ENCODE results near the gene ATP6V0A4. TPM values are rescaled to one million over a fixed set of nuclear protein-coding genes. Genes with fewer than 3 reads are reported as not detected.

Gene ATP6V0A4
- total RNA-seq, 1 experiment from 2014 or later, result 7.7 TPM

GRCh38 chr7:138750473-138750872, 47.5 kb downstream of the ATP6V0A4 start:
- CTCF ChIA-PET, result no interaction called here
- BruUV-seq (replicated peaks), result no TSS peak

DNA sequence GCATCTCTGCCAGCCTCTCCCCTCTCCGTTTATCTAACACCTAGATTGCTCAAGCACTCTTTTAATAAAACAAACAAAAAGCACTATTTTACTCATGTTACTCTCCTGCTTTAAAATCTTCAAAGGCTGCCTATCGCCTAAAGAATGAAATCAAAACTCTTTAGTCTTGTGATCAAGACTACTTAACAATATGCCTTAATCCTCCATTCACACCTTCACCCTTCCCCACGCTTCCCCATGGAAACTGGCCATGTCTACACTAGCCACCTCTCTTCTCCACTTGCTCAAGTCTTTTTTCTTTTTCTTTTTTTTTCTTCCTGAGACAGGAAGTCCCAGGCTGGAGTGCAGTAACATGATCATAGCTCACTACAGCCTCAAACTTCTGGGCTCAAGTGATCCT, 48.0 kb downstream of the ATP6V0A4 start:
- Mint-ChIP-seq H3K4me1 (ENCODE audit: low read depth, unreplicated experiment) (peaks cover 36% of the 10 kb centered on the region), H3K27ac (ENCODE audit: unreplicated experiment) (no peak overlapping the region), H3K4me3 (ENCODE audit: low read depth, unreplicated experiment) (no peak overlapping the region), H3K9me3 (ENCODE audit: low read depth, unreplicated experiment) (no peaks in the 10 kb centered on the region), H3K36me3 (ENCODE audit: insufficient read depth, unreplicated experiment) (peaks cover 6% of the 10 kb centered on the region), H3K27me3 (ENCODE audit: unreplicated experiment) (no peaks in the 10 kb centered on the region)
- CTCF ChIA-PET, result no interaction called here
- intact Hi-C loops (cut with micrococcal nuclease; ENCODE audit: unreplicated experiment), result no loop called here
- TF ChIP-seq, protein P1, sequence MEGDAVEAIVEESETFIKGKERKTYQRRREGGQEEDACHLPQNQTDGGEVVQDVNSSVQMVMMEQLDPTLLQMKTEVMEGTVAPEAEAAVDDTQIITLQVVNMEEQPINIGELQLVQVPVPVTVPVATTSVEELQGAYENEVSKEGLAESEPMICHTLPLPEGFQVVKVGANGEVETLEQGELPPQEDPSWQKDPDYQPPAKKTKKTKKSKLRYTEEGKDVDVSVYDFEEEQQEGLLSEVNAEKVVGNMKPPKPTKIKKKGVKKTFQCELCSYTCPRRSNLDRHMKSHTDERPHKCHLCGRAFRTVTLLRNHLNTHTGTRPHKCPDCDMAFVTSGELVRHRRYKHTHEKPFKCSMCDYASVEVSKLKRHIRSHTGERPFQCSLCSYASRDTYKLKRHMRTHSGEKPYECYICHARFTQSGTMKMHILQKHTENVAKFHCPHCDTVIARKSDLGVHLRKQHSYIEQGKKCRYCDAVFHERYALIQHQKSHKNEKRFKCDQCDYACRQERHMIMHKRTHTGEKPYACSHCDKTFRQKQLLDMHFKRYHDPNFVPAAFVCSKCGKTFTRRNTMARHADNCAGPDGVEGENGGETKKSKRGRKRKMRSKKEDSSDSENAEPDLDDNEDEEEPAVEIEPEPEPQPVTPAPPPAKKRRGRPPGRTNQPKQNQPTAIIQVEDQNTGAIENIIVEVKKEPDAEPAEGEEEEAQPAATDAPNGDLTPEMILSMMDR (IDR thresholded peaks at IDR 0.05; ENCODE audit: unreplicated experiment), result no peak
- DNase-seq, result no peak
- BruUV-seq (replicated peaks), result no TSS peak

More at GRCh38 chr7:138750473-138750872, 47.5 kb downstream of the ATP6V0A4 start:
- H3K4me3 Mint-ChIP-seq (ENCODE audit: low read depth, unreplicated experiment), result no peak overlapping the region
- TF ChIP-seq, protein P1 (IDR thresholded peaks at IDR 0.05; ENCODE audit: unreplicated experiment), result no peak
- peaks cover 12% of the 10 kb centered on the region for H3K36me3 Mint-ChIP-seq (ENCODE audit: insufficient read depth, unreplicated experiment)
- no peaks in the 10 kb centered on the region for H3K27me3 Mint-ChIP-seq (ENCODE audit: unreplicated experiment)
- intact Hi-C loops (cut with micrococcal nuclease; ENCODE audit: unreplicated experiment), result no loop called here
- peaks cover 41% of the 10 kb centered on the region for H3K4me1 Mint-ChIP-seq (ENCODE audit: low read depth, unreplicated experiment)
- no peaks in the 10 kb centered on the region for H3K9me3 Mint-ChIP-seq (ENCODE audit: low read depth, unreplicated experiment)
- no peak overlapping the region for H3K27ac Mint-ChIP-seq (ENCODE audit: unreplicated experiment)
- DNase-seq, result no peak

DNA sequence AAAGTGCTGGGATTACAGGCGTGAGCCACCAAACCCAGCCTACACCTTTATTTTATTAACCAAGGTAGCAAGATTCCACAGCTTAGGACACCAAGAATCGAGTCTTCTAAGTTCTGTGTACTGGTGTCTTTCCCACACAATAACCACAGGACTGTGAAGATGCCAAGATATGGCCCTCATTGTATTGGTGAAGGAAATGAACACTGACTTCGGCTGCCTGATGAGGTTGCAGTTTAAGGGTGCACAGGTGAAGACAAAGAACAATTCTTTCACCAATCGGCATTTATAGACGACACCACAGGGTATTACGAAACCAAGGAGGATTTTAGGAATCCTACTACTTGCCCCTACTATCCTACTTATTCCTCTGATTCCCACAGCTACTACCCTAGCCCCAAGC, 49.3 kb downstream of the ATP6V0A4 start:
- Mint-ChIP-seq H3K4me1 (ENCODE audit: low read depth, unreplicated experiment) (peaks cover 32% of the 10 kb centered on the region), H3K4me3 (ENCODE audit: low read depth, unreplicated experiment) (no peak overlapping the region), H3K27me3 (ENCODE audit: unreplicated experiment) (no peaks in the 10 kb centered on the region), H3K27ac (ENCODE audit: unreplicated experiment) (no peak overlapping the region), H3K36me3 (ENCODE audit: insufficient read depth, unreplicated experiment) (peaks cover 2% of the 10 kb centered on the region), H3K9me3 (ENCODE audit: low read depth, unreplicated experiment) (no peaks in the 10 kb centered on the region)
- TF ChIP-seq, protein P1 (IDR thresholded peaks at IDR 0.05; ENCODE audit: unreplicated experiment), result no peak
- intact Hi-C loops (cut with micrococcal nuclease; ENCODE audit: unreplicated experiment), result no loop called here
- CTCF ChIA-PET, result interaction anchor here (0.7 kb wide), 1 partner anchor 199 kb away, joined by 6 read pairs; no protein-coding TSS in a partner anchor
- no peak for DNase-seq
- BruUV-seq (replicated peaks), result no TSS peak

DNA sequence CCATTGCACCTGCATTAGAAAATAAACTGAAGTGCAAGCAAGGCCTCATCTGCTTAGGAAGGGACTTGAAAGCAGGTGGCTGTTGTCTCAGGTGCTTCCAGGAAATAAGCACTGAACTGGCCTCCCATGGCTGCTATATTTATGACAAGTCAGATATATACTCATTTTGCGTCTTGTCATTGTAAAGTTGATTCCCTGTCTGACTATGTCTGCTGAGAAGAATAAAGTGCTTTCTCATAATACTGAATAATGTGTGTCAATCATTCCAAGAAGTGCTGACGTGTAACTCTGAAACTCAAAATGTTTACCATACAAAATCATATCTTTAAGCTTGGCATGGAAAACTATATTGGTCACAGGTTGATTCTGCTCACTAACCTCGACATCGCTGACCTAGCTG, 51.9 kb downstream of the ATP6V0A4 start:
- Mint-ChIP-seq H3K4me1 (ENCODE audit: low read depth, unreplicated experiment) (peaks cover 17% of the 10 kb centered on the region), H3K9me3 (ENCODE audit: low read depth, unreplicated experiment) (no peaks in the 10 kb centered on the region), H3K4me3 (ENCODE audit: low read depth, unreplicated experiment) (no peak overlapping the region), H3K36me3 (ENCODE audit: insufficient read depth, unreplicated experiment) (no peaks in the 10 kb centered on the region), H3K27me3 (ENCODE audit: unreplicated experiment) (no peaks in the 10 kb centered on the region), H3K27ac (ENCODE audit: unreplicated experiment) (no peak overlapping the region)
- intact Hi-C loops (cut with micrococcal nuclease; ENCODE audit: unreplicated experiment), result no loop called here
- DNase-seq, result no peak
- BruUV-seq (replicated peaks), result no TSS peak
- TF ChIP-seq, protein P1 (IDR thresholded peaks at IDR 0.05; ENCODE audit: unreplicated experiment), result no peak
- CTCF ChIA-PET, result no interaction called here

Measured in Calu3 (cell line).